Naive thymus-derived CD8-positive, alpha-beta T cell (primary cell): ENCODE results near the gene TECRL. TPM values are rescaled to one million over a fixed set of nuclear protein-coding genes. Genes with fewer than 3 reads are reported as not detected.

Experiments
- ATAC-seq, 2 donors: fragments of 150-1000 bp; cut with Tn5 transposase in 1 of 2; sonication (Bioruptor Pico), chemical (Tn5 transposase) in 1 of 2; 1 replicate in 1 of 2; 2 replicates in 1 of 2; pipeline ENCODE4 v1.10.0; 2021; ENCODE audit warnings: mild to moderate bottlenecking in 2 of 2, moderate library complexity in 2 of 2
- POLR2A ChIA-PET: fragments of 350-600 bp; sonication (Branson Sonifier 250); formaldehyde crosslinking; loops from one replicate; lab custom pipeline; 2021; ENCODE audit warnings: antibody characterized with exemption; lab: Charles Lee
- DNase-seq, 10 donors: peaks; one replicate each; pipeline versions ENCODE4 v3.0.0 to v3.0.0-alpha.2; 2020 to 2022
- H3K27ac Mint-ChIP-seq, 10 donors: one replicate each; pipeline ENCODE4 v1.8.0; 2020 to 2022; ENCODE audit warnings: mild to moderate bottlenecking in 10 of 10, mixed read lengths in 10 of 10, moderate library complexity in 4 of 10, inconsistent platforms in 1 of 10
- H3K27me3 Mint-ChIP-seq, 5 donors: one replicate each; pipeline ENCODE4 v1.8.0; 2021 to 2022; ENCODE audit warnings: mixed read lengths in 5 of 5
- H3K36me3 Mint-ChIP-seq, 3 donors: one replicate each; pipeline ENCODE4 v1.8.0; 2020 to 2022; ENCODE audit warnings: mixed read lengths in 3 of 3, mild to moderate bottlenecking in 2 of 3, inconsistent platforms in 1 of 3
- H3K4me1 Mint-ChIP-seq, 4 donors: one replicate each; pipeline ENCODE4 v1.8.0; 2021 to 2022; ENCODE audit warnings: mixed read lengths in 4 of 4
- H3K4me3 Mint-ChIP-seq, 10 donors: one replicate each; pipeline ENCODE4 v1.8.0; 2020 to 2022; ENCODE audit warnings: mild to moderate bottlenecking in 10 of 10, mixed read lengths in 10 of 10, moderate library complexity in 6 of 10, inconsistent platforms in 1 of 10
- H3K9me3 Mint-ChIP-seq, 9 donors: one replicate each; pipeline ENCODE4 v1.8.0; 2020 to 2022; ENCODE audit warnings: mixed read lengths in 9 of 9, mild to moderate bottlenecking in 3 of 9, inconsistent platforms in 1 of 9, moderate library complexity in 1 of 9
- polyA plus RNA-seq, 3 donors: library from polyadenylated mRNA; unstranded; fragments of 300-500 nt; fragmentation: Illumina TruSeq; gene quantifications; one replicate each; pipeline ENCODE4 v1.2.3, GENCODE V29; 2021
- total RNA-seq, 8 experiments: library from RNA in 2 of 8; stranded (reverse) in 2 of 8; gene quantifications; one replicate each; pipeline ENCODE4 v1.2.3 and lab custom pipeline; 2021 to 2026

Gene TECRL
- total and polyA plus RNA-seq, 5 experiments from 2014 or later, result not detected

DNA sequence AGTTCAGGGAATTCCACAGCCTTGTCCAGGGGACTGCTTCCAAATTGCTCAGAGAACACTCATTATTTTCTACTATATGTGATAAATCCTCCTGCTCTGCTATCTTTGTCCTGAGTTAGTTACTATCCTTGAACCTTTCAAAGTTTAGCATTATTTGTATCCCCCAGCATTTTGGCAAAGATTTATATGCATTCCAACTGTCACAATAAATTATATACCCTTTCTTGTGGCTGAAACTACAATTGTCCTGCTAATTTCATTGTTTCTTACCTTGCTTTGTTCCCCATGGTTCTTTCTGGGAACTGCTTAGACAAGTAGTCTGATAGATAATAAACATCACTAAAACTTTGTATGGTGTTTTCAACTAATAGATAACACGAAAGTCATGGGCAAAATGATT, 40.5 kb downstream of the TECRL start:
- Mint-ChIP-seq H3K27ac (no peak overlapping the region), H3K36me3 (no peaks in the 10 kb centered on the region), H3K4me3 (no peak overlapping the region), H3K4me1 (no peaks in the 10 kb centered on the region), H3K27me3 (no peaks in the 10 kb centered on the region), H3K9me3 (peaks cover 0 to 28% (median 12%) of the 10 kb centered on the region in 9 donors)
- ATAC-seq (no peak), DNase-seq (no peak)
- POLR2A ChIA-PET, result no interaction called here

DNA sequence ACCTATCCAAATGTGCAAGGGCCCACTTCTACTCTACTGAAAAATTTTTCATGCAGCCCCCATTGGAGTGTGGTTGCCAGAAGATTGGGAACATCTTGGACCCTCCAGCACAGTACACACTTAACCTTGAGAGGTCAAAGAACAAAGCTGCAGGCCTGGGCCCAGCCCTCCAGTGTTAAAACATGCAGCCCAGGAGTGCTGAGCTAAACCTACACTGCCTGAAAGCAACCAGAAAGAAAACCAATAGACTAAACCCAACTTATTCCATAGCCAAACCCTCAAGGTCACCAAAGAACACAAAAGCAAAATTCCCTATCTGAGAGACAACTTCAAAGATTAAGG, 47.9 kb downstream of the TECRL start:
- Mint-ChIP-seq H3K4me3 (no peak overlapping the region), H3K4me1 (no peaks in the 10 kb centered on the region), H3K9me3 (peaks cover 6 to 36% (median 11%) of the 10 kb centered on the region in 9 donors), H3K27ac (no peak overlapping the region), H3K36me3 (no peaks in the 10 kb centered on the region), H3K27me3 (no peaks in the 10 kb centered on the region)
- POLR2A ChIA-PET, result no interaction called here
- ATAC-seq (no peak), DNase-seq (no peak)

GRCh38 chr4:64360664-64361398, 48.4 kb downstream of the TECRL start:
- peaks cover 6 to 31% (median 11%) of the 10 kb centered on the region in 9 donors for H3K9me3 Mint-ChIP-seq
- no peak for DNase-seq
- no peak overlapping the region for H3K27ac Mint-ChIP-seq
- no peaks in the 10 kb centered on the region for H3K27me3 Mint-ChIP-seq
- POLR2A ChIA-PET, result no interaction called here
- ATAC-seq, result no peak
- no peaks in the 10 kb centered on the region for H3K4me1 Mint-ChIP-seq
- no peaks in the 10 kb centered on the region for H3K36me3 Mint-ChIP-seq
- H3K4me3 Mint-ChIP-seq, result no peak overlapping the region

DNA sequence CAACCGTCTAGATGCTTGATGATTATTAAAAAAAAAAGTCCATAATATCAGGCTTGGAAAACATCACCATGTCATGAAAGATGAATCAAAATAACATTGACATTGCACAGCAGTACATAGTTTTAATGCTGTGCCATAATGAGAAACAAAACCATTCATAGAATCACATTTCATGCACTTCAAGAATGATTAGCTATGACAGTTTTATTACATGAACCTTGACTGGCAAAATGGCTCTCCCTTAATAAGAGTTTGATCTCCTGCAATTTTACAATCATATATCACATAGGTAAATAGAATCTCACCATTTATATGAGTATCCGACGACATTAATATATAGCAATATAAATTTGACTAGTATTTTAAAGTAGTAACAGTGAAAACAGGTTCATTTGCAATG, 49.8 kb downstream of the TECRL start:
- POLR2A ChIA-PET, result no interaction called here
- Mint-ChIP-seq H3K27ac (no peak overlapping the region), H3K36me3 (no peaks in the 10 kb centered on the region), H3K4me1 (no peaks in the 10 kb centered on the region), H3K4me3 (no peak overlapping the region), H3K27me3 (no peaks in the 10 kb centered on the region), H3K9me3 (peaks cover 5 to 24% (median 8%) of the 10 kb centered on the region in 9 donors)
- DNase-seq (no peak), ATAC-seq (no peak)

DNA sequence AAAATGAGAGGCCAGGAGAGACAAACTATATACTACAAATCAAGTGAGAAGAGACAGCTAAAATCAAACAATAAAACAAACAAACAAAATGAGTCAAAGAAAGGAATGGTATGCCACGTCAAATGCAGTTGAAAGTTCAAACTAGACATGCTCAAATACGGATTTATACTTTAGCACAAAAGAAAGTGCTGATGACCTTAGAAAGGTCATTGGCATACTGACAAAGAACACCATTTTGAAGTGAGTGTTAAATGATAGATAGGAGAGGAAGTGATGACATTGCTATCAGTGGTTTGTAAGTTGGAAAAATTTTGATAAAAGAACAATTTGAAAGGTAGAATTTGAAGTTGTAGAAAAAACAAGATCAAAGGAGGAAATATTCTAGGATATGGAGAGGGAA, 55.3 kb downstream of the TECRL start:
- Mint-ChIP-seq H3K4me3 (no peak overlapping the region), H3K36me3 (no peaks in the 10 kb centered on the region), H3K27ac (no peak overlapping the region), H3K27me3 (no peaks in the 10 kb centered on the region), H3K9me3 (peaks cover 0 to 15% (median 3%) of the 10 kb centered on the region in 9 donors), H3K4me1 (no peaks in the 10 kb centered on the region)
- ATAC-seq (no peak), DNase-seq (no peak)
- POLR2A ChIA-PET, result no interaction called here

DNA sequence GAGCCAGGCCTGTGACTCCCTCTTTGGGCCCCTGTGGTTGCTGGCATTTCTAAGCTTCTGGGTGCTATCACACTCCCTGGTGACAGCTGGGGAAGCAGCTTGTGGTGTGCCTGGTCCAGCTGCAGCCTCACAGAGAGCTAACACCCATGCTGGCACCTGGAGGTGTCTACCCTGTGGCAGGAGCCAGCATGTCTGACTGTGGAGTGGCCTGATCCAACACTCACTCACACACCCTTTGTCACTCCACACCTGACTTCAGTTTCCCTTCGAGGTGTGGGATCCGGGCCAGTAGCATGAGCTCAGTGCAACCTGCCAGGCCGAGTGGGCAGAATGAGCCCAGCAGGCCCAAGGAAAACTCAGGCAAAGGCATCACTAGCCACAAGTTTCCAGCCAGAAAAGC, 67.5 kb downstream of the TECRL start:
- Mint-ChIP-seq H3K4me1 (no peaks in the 10 kb centered on the region), H3K27ac (no peak overlapping the region), H3K9me3 (peaks cover 0 to 17% (median 4%) of the 10 kb centered on the region in 9 donors), H3K36me3 (no peaks in the 10 kb centered on the region), H3K27me3 (no peaks in the 10 kb centered on the region), H3K4me3 (no peak overlapping the region)
- POLR2A ChIA-PET, result no interaction called here
- no peak for ATAC-seq
- no peak for DNase-seq

GRCh38 chr4:64340218-64341110, 68.8 kb downstream of the TECRL start:
- no peaks in the 10 kb centered on the region for H3K36me3 Mint-ChIP-seq
- H3K4me1 Mint-ChIP-seq, result no peaks in the 10 kb centered on the region
- POLR2A ChIA-PET, result no interaction called here
- H3K27ac Mint-ChIP-seq, result peak overlapping the region in 1 of 10 donors; percentile 52
- no peak overlapping the region for H3K4me3 Mint-ChIP-seq
- H3K27me3 Mint-ChIP-seq, result no peaks in the 10 kb centered on the region
- DNase-seq (no peak), ATAC-seq (no peak)
- H3K9me3 Mint-ChIP-seq, result peaks cover 0 to 18% (median 4%) of the 10 kb centered on the region in 9 donors

GRCh38 chr4:64334964-64335363, 74.3 kb downstream of the TECRL start:
- Mint-ChIP-seq H3K4me3 (no peak overlapping the region), H3K36me3 (no peaks in the 10 kb centered on the region), H3K4me1 (no peaks in the 10 kb centered on the region), H3K27ac (no peak overlapping the region), H3K9me3 (peaks cover 0 to 19% (median 10%) of the 10 kb centered on the region in 9 donors), H3K27me3 (no peaks in the 10 kb centered on the region)
- ATAC-seq (no peak), DNase-seq (no peak)
- POLR2A ChIA-PET, result no interaction called here

DNA sequence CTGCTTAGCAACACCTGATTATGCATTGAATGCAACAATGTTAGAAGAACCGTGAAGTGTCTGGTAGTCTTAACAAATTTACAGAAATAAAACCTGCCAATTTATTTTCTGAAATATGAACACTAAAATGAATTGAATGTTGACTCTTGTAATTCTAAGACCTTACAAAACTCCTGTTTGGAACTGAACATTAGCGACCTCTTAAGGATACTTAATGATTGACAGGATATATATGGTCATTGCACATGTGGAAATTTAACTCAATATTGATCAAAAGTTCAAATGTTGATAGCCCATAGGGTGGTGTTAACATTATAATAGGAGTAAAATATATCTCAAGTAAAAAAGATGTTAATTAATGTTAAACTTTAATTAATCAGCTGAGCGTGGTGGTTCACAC, 79.1 kb downstream of the TECRL start:
- ATAC-seq (no peak), DNase-seq (no peak)
- POLR2A ChIA-PET, result no interaction called here
- H3K36me3 Mint-ChIP-seq, result no peaks in the 10 kb centered on the region
- peaks cover 0 to 19% (median 5%) of the 10 kb centered on the region in 9 donors for H3K9me3 Mint-ChIP-seq
- H3K4me3 Mint-ChIP-seq, result no peak overlapping the region
- no peaks in the 10 kb centered on the region for H3K27me3 Mint-ChIP-seq
- no peak overlapping the region for H3K27ac Mint-ChIP-seq
- H3K4me1 Mint-ChIP-seq, result no peaks in the 10 kb centered on the region

GRCh38 chr4:64327237-64327636, 82.0 kb downstream of the TECRL start:
- peaks cover 0 to 4% (median 0%) of the 10 kb centered on the region in 3 donors for H3K36me3 Mint-ChIP-seq
- H3K27me3 Mint-ChIP-seq, result no peaks in the 10 kb centered on the region
- H3K9me3 Mint-ChIP-seq, result peaks cover 0 to 21% (median 7%) of the 10 kb centered on the region in 9 donors
- no peak overlapping the region for H3K4me3 Mint-ChIP-seq
- POLR2A ChIA-PET, result no interaction called here
- no peaks in the 10 kb centered on the region for H3K4me1 Mint-ChIP-seq
- H3K27ac Mint-ChIP-seq, result no peak overlapping the region
- ATAC-seq, result no peak
- no peak for DNase-seq

GRCh38 chr4:64326507-64326906, 82.7 kb downstream of the TECRL start:
- H3K36me3 Mint-ChIP-seq, result peaks cover 0 to 4% (median 0%) of the 10 kb centered on the region in 3 donors
- ATAC-seq (no peak), DNase-seq (no peak)
- no peaks in the 10 kb centered on the region for H3K4me1 Mint-ChIP-seq
- H3K27ac Mint-ChIP-seq, result no peak overlapping the region
- no peaks in the 10 kb centered on the region for H3K27me3 Mint-ChIP-seq
- no peak overlapping the region for H3K4me3 Mint-ChIP-seq
- H3K9me3 Mint-ChIP-seq, result peaks cover 0 to 20% (median 9%) of the 10 kb centered on the region in 9 donors
- POLR2A ChIA-PET, result no interaction called here

DNA sequence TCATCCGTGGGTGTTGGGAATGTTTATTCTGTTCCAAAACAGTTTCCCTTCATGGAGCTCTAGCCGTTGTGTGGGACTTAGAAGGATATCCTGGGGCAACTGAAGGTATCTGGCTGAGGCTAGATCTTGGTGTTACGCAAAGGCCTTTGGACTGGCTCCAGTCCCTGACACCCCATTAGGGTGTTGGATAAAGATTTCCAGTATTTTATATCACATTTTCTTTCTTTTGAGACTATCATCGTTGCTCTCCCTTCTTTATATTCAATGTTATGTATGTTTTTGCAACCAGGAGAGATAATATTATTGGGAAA, 103.0 kb downstream of the TECRL start:
- H3K36me3 Mint-ChIP-seq, result no peaks in the 10 kb centered on the region
- ATAC-seq, result no peak
- H3K27me3 Mint-ChIP-seq, result no peaks in the 10 kb centered on the region
- H3K27ac Mint-ChIP-seq, result no peak overlapping the region
- H3K9me3 Mint-ChIP-seq, result peaks cover 0 to 26% (median 6%) of the 10 kb centered on the region in 9 donors
- POLR2A ChIA-PET, result no interaction called here
- no peaks in the 10 kb centered on the region for H3K4me1 Mint-ChIP-seq
- DNase-seq, result no peak
- H3K4me3 Mint-ChIP-seq, result no peak overlapping the region

DNA sequence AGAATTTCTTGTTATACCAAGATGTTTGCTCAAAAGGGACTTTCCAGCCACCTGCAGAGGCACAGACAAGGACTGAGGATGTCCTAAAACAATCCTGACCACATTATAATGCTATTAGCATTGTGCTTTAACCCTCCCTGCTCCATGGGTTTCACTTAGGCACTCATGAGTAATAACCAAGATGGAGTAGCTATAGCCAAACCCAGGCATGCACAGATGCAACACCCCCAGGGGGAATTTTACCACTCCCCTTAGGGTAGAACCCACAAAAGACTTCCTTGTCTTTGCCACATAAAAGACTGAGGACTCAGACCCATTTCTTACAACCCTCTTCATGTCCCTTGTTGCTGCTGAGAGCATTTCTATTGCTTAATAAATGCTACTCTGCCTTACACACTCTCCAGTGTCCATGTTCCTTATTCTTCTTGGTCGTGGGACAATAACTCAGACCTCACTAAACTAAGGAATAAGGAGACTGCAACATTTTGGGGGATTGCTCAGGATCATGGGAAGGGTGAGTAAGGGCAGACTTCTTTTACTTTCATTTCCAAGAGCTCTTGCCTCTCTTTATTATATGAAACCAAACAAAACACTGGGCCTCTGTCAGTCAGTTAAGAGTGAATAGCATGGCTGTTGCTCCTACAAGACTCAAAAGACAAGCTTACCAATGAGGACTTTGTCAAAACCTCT, 103.5 kb downstream of the TECRL start:
- Mint-ChIP-seq H3K4me1 (no peaks in the 10 kb centered on the region), H3K9me3 (peaks cover 0 to 26% (median 5%) of the 10 kb centered on the region in 9 donors), H3K4me3 (no peak overlapping the region), H3K27me3 (no peaks in the 10 kb centered on the region), H3K36me3 (no peaks in the 10 kb centered on the region), H3K27ac (no peak overlapping the region)
- ATAC-seq (no peak), DNase-seq (no peak)
- POLR2A ChIA-PET, result no interaction called here
